Lower lobe of right lung (tissue), 2 donors: ENCODE measurements around the gene EPN1. TPM values are rescaled to one million over a fixed set of nuclear protein-coding genes. Genes with fewer than 3 reads are reported as not detected.
A peak's percentile ranks its signal among the peaks of the same experiment; 100 is the strongest.

Experiments used
- ATAC-seq, 2 donors: fragments of 200-7000 bp; cut with Tn5 transposase; one replicate each; pipeline ENCODE4 v1.9.1; 2020 to 2022; ENCODE audit warnings: mild to moderate bottlenecking in 2 of 2, moderate library complexity in 2 of 2
- DNase-seq: peaks from one replicate; pipeline ENCODE4 v3.0.0-alpha.2; 2020
- H3K27ac ChIP-seq: fragments of 200-600 bp; one replicate; pipeline ENCODE4 v1.8.0; 2022
- H3K27me3 ChIP-seq: fragments of 200-600 bp; one replicate; pipeline ENCODE4 v1.8.0; 2022; ENCODE audit warnings: low read depth
- H3K36me3 ChIP-seq: fragments of 200-600 bp; one replicate; pipeline ENCODE4 v1.8.0; 2022; ENCODE audit warnings: mild to moderate bottlenecking
- H3K4me1 ChIP-seq: fragments of 200-600 bp; one replicate; pipeline ENCODE4 v1.8.0; 2022
- H3K4me3 ChIP-seq: fragments of 200-600 bp; one replicate; pipeline ENCODE4 v1.8.0; 2022; ENCODE audit warnings: mild to moderate bottlenecking
- H3K9me3 ChIP-seq: fragments of 200-600 bp; one replicate; pipeline ENCODE4 v1.8.0; 2022
- intact Hi-C: fragments of 100-400 bp; cut with DNase I; formaldehyde crosslinking; loops from one replicate; pipeline ENCODE4 v1.11.0; 2022
- total RNA-seq: library from RNA; stranded (reverse); fragmentation: NEBNext Ultra II Directional; extraction: Animal tissue kit (Norgen Biotek cat#: 25700); gene quantifications from one replicate; pipeline ENCODE4 v1.2.1, GENCODE V29; 2021
- TF ChIP-seq, protein P1 (sequence below): fragments of 200-600 bp; IDR thresholded peaks from one replicate; pipeline ENCODE4 v1.8.0; 2022; ENCODE audit warnings: antibody characterized with exemption, mild to moderate bottlenecking
- donor health status: DM: no; HTN: yes; CAD: no; lungs with severe emphysema.

Gene EPN1
- total RNA-seq, 1 donor from 2014 or later = 105 TPM

DNA sequence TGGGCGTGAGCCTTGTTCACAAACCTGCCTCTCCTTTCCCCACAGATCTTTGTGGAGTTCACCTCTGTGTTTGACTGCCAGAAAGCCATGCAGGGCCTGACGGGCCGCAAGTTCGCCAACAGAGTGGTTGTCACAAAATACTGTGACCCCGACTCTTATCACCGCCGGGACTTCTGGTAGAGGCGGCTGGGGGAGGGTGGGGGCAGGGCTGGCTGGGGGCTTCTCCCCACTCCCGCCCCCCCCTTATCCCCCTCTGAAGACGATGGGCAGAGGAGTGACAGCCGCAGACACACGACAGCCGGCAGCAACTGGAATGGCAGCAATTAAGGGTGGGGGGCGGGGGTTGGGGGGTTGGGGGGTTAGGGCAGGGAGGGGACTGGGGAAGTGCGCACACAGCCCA lies 1.1 kb upstream of the EPN1 start:
- Histone ChIP-seq H3K4me1 (peaks cover 32% of the 10 kb centered on the region), H3K27me3 (no peaks in the 10 kb centered on the region), H3K4me3 (no peak overlapping the region), H3K36me3 (peaks cover 58% of the 10 kb centered on the region), H3K27ac (no peak overlapping the region), H3K9me3 (no peaks in the 10 kb centered on the region)
- no peak for ATAC-seq
- TF ChIP-seq, protein P1, sequence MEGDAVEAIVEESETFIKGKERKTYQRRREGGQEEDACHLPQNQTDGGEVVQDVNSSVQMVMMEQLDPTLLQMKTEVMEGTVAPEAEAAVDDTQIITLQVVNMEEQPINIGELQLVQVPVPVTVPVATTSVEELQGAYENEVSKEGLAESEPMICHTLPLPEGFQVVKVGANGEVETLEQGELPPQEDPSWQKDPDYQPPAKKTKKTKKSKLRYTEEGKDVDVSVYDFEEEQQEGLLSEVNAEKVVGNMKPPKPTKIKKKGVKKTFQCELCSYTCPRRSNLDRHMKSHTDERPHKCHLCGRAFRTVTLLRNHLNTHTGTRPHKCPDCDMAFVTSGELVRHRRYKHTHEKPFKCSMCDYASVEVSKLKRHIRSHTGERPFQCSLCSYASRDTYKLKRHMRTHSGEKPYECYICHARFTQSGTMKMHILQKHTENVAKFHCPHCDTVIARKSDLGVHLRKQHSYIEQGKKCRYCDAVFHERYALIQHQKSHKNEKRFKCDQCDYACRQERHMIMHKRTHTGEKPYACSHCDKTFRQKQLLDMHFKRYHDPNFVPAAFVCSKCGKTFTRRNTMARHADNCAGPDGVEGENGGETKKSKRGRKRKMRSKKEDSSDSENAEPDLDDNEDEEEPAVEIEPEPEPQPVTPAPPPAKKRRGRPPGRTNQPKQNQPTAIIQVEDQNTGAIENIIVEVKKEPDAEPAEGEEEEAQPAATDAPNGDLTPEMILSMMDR = no peak
- no peak for DNase-seq
- intact Hi-C loops = no loop called here

DNA sequence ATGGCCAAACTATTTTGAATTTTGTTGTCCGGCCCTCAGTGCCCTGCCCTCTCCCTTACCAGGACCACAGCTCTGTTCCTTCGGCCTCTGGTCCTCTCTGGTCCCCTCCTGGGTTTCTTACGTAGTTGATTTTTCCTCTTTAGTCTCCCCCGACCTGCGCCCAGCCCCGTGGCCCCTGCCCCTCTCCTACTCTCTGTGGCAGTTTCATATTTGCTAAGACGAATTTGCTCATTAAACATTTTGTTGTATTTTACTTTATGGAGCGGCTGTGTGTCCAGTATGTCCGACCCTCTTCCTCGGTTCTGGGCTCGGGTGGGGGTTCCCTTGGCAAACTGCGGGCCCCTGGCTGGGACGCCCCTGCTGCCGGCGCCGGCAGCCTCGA lies 576 bp upstream of the EPN1 start:
- Histone ChIP-seq H3K27ac (peak overlapping the region; percentile 90), H3K4me1 (peaks cover 33% of the 10 kb centered on the region), H3K4me3 (peak overlapping the region; percentile 85), H3K36me3 (peaks cover 58% of the 10 kb centered on the region), H3K27me3 (no peaks in the 10 kb centered on the region), H3K9me3 (no peaks in the 10 kb centered on the region)
- ATAC-seq (no peak), DNase-seq (no peak)
- intact Hi-C loops = no loop called here
- TF ChIP-seq, protein P1 = no peak

GRCh38 chr19:55675661-55676354 lies 782 bp downstream of the EPN1 start:
- intact Hi-C loops = no loop called here
- Histone ChIP-seq H3K4me1 (peaks cover 42% of the 10 kb centered on the region), H3K4me3 (peak overlapping the region; percentile 85), H3K27me3 (no peaks in the 10 kb centered on the region), H3K36me3 (peaks cover 58% of the 10 kb centered on the region), H3K27ac (peak overlapping the region; percentile 90), H3K9me3 (no peaks in the 10 kb centered on the region)
- TF ChIP-seq, protein P1 = no peak
- ATAC-seq = no peak
- DNase-seq = no peak

- no peaks in the 10 kb centered on the region for H3K9me3 ChIP-seq
- H3K36me3 ChIP-seq = peaks cover 60% of the 10 kb centered on the region
- TF ChIP-seq, protein P1 = no peak
- ATAC-seq (no peak), DNase-seq (no peak)
- H3K27ac ChIP-seq = peak overlapping the region; percentile 90
- H3K27me3 ChIP-seq = no peaks in the 10 kb centered on the region
- H3K4me3 ChIP-seq = peak overlapping the region; percentile 85
- peaks cover 42% of the 10 kb centered on the region for H3K4me1 ChIP-seq
- intact Hi-C loops = no loop called here
Observed at GRCh38 chr19:55676383-55676782, 1.4 kb downstream of the EPN1 start.

GRCh38 chr19:55676889-55677505 lies 2.0 kb downstream of the EPN1 start:
- intact Hi-C loops = no loop called here
- Histone ChIP-seq H3K27me3 (no peaks in the 10 kb centered on the region), H3K27ac (peak overlapping the region; percentile 43), H3K9me3 (no peaks in the 10 kb centered on the region), H3K36me3 (peaks cover 58% of the 10 kb centered on the region), H3K4me3 (peak overlapping the region; percentile 85), H3K4me1 (peaks cover 42% of the 10 kb centered on the region)
- DNase-seq (no peak), ATAC-seq (no peak)
- TF ChIP-seq, protein P1 = no peak
